Measurements from ENCODE around the gene FKBP1A.
"Not testable (repeated sequence)": the region's sequence is repeated elsewhere in the genome, so short reads cannot be mapped to it uniquely, and the experiment has no call there.

The FKBP1A gene

DNA sequence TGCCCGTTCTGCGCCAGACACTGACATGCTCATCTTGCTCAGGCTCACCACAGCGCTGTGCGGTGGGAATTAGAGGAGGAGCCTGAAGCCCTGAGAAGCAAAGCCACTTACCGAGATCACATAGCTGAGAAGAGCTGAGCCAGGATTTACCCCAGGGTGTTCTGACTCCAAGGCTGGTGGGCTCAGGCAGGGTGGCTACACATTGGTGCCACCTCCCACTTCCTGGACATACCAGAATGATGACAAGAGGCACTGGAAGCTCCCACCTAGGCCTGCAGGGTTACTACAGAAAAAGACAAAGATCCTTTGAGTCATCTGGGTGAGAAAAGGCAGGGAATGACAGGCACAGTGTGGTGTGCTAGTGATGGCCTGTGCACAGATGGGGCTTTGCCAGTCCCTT is 24.4 kb upstream of the FKBP1A start:
- no peak for DNase-seq (ENCODE audit: low read depth)

DNA sequence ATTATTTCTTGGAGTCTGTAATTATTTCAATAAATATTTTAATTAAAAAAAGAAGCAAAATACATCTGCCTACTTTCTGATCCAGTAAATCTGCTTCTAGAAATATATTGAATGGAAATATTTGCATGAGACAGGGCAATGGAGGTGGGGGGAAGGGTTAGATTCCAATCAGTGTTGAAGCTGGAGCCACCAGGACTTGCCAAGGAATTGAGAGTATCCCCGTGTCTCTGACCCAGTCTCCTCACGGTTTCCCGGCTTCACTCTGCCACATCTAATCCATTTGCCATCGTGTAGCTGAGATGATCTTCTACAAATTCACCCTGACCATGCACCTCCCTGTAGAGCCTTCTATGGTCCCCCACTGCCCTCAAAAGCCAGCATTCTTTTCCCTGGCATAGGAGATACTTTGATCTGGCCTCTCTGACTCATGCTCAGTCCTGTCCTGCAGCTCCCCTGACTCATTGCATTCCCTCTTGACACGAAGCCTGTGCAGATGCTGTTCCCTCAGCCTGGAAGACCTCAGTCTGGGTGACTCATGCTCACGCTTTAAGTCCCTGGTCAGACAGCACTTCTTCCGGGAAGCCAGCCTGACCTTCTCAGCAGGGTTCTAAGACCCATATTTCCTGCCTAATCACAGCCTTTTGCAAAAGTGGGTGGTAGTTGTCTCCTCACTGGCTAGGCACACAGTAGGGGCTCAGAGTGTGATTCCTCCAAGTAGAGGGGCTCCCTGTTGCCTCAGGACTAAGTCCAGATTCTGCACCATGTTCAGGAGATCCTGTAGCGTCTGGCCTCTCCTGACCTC is 23.0 kb upstream of the FKBP1A start:
- no peak for DNase-seq (ENCODE audit: low read depth)

DNA sequence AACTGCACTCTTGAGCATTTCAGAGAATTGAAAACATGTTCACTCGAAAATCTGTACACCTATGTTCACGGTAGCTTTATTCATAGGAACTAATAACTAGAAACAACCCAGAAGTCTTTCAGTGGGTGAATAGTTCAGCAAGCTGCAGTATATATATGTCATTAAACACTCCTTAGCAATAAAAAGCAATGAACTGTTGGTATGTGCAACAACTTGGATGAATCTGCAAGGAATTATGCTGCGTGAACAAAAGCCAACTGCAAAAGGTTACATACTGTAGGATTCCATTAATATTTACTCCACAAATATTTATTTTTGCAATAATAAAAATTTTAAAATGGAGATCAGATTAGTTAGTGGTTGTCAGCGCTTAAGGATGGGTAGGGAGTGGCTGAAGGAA is 22.1 kb upstream of the FKBP1A start:
- no peak for DNase-seq (ENCODE audit: low read depth)

DNA sequence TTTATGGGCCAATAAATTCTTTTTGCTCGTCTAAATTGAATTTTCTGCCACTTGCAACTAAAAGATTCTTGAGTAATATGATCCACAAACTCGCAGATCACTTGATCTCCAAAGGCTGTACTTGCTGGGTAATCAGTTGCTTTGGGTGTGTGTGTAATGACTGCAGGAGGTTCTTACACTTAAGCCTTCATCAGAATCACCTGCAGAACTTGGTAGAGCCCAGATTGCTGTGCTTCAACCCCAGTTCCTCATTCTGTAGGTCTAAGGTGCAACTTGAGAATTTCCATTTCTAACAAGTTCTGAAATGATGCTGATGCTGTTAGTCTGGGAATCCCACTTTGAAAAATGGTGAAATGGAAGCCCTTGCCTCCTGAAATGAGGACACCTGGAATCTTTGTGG is 12.9 kb upstream of the FKBP1A start:
- DNase-seq (ENCODE audit: low read depth), result no peak

DNA sequence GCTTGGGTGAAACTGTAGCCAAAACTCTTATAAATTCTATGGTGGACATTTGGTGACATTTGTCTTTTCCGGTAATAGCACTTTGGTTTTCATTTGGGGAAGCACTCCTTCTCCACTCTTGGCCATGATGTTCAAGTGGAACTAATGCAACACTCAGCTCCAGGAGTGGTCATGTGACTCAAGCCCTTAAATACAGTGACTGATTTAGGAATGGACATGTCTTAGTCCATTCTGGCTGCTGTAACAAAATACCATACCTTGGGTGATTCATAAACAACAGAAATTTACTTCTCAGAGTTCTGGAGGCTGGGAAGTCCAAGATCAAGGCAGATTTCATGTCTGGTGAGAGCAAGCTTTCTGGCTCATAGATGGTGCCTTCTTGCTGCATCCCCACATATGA is 10.8 kb upstream of the FKBP1A start:
- DNase-seq (ENCODE audit: low read depth), result no peak

DNA sequence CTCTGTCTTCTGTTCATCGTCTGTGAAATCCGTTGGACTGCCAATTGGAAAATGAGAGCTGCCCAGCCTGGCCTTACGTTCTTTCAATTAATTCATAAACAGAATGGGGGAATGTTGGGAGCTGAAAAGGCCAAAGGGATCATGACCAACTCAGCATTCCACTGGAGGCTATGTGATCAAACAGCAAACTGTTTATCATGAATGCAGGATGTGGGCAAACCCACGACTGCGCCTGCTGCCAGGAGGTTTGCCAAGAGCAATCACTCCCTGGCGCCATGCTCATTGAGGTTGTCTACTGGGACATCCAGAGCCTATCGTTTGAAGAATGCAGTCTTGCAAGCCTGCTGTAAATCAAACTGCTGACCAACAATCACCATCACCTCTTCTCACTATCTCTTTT is 9.3 kb upstream of the FKBP1A start:
- no peak for DNase-seq (ENCODE audit: low read depth)

DNA sequence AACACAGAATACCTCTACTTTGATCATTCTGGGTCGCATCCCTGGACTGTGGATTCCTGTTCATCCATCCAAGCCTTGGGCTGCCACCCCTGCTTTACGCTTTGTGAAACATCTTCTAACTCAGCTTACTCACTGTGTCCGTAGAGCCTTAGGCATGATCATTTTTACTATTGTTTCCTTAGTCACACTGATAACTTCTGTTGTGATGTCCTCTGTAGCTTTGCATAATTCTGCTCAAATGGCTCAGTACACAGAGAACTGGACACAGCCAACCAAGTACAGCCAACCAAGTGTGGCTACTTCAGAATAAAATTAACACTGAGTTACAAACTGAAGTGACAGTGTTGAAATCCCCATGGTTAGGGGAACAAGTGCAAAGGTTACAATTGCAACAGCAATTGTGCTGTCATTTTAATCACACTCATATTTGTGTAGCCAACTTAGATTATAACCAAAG is 8.6 kb upstream of the FKBP1A start:
- no peak for DNase-seq (ENCODE audit: low read depth)

DNA sequence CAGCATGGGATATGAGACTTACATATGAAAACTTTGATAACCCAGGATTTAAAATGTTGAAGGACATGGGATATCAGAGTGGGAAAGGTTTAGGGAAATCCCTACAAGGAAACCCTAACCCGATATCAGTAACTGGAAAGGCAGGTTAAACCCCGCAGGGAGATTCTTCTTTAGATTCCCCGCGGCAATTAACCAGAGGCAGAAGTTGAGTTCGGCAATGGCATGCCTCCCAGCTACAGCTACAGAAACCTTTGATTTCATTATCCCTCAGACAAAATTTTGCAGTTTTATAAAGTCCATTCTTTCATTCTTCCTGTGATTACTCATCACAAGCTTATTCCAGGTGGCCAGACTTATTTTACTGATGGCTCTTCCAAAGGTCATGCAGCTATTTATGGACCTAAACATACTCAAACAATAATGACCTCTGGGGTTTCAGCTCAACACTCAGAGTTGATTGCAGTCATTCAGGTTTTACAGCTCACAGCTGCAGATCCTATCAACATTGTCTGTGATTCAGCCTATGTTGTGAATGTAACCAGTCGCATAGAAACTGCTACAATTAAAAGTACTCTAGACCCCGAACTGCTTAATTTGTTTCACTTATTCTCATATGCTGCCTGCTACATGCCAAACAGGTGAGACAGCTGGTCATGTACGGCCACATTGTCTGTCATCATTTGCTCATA is 7.0 kb upstream of the FKBP1A start:
- DNase-seq (ENCODE audit: low read depth), result not testable (repeated sequence)

DNA sequence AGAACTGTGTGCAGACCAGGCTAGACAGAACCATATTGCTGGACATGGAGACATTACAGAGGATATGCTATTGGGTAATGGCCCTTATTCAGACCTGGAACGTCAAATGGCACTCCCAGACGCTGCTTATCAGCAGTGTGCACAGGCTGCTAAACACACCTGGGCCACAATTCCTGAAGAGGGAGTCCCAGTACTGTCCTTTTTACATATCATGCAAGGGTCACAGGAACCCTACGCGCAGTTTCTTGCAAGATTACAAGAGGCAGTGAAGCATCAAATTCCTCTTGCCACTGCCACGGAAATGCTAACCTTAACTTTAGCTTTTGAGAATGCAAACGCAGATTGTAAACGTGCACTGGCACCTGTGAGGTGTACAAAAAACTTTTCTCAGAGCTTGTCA is 5.3 kb upstream of the FKBP1A start:
- not testable (repeated sequence) for DNase-seq (ENCODE audit: low read depth)

DNA sequence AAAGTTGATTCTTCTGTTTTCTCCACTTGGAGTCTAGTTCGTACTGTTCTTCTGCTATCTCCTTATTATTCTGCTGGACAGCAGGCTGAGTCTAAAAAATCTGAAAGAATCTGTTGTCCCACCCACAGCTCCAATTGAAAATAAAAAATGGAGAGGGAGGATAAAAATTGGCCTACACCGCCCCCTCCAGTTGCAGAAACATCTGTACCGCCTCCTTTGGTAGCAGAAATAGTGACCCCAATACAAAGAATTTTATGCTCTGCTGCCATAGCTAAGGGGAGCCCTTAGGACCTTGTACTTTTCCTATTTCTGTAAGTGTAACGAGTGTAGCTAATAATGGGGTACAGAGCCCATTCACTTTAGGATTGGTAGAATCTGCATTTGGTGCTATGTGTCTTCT is 4.9 kb upstream of the FKBP1A start:
- DNase-seq (ENCODE audit: low read depth), result no peak

DNA sequence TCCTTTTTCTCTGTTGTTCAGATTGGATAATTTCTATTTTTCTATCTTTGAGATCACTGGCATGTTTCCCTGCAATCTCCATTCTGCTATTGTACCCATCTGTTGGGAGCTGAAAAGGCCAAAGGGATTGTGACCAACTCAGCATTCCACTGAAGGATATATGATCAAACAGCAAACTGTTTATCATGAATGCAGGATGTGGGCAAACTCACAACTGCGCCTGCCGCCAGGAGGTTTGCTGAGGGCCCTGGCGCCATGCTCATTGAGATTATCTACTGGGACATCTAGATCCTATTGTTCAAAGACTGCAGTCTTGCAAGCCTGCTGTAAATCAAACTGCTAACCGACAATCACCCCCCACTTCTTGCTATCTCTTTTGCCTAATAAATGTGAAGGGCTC is 3.8 kb upstream of the FKBP1A start:
- DNase-seq (ENCODE audit: low read depth), result no peak

DNA sequence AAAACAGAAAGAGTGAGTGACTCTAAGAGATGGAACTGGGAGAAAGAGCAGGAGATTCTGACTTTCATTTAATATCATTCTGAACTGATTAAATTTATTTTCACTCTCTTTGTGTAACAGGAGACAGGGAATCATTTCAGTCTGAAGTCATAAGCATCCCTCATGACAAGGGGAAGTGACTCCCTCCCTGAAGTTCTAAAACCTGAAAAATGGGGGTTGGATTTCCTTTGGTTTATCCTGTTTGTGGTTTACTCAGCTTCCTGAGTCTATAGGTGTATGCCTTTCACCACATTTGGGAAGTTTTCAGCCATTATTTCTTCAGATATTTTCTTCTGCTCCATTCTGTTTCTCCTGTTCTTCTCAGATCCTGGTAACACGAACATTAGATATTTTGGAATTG is 3.4 kb upstream of the FKBP1A start:
- no peak for DNase-seq (ENCODE audit: low read depth)

DNA sequence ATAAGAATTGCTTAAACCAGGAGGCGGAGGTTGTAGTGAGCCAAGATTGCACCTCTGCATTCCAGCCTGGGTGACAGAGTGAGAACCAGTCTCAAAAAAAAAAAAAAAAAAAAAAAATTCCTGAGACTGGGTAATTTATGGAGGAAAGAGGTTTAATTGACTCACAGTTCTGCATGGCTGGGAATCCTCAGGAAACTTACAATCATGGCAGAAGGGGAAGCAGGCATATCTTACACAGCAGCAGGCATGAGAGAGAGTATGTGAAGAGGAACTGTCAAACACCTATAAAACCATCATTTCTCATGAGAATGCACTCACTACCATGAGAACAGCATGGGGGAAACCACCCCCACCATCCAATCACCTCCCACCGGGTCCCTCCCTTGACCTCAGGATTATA is 1.8 kb upstream of the FKBP1A start:
- no peak for DNase-seq (ENCODE audit: low read depth)

DNA sequence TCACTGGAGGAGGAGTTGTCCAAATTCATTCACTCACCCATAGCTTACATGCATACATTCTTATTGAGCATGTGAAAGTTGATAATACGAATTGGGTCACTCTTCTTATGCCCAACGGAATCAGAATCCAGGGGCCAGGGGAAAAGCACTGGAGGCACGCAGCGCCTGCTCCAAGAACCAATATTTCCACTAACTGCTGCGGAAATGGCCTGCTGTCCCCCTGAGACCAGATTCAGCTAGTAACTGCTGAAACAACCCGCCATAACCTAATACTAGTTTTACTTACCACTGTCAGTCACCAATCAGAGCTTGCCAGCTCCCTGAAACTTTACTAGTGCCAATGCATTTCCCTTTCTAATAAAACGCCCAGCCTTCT is 641 bp upstream of the FKBP1A start:
- DNase-seq (ENCODE audit: low read depth), result no peak

DNA sequence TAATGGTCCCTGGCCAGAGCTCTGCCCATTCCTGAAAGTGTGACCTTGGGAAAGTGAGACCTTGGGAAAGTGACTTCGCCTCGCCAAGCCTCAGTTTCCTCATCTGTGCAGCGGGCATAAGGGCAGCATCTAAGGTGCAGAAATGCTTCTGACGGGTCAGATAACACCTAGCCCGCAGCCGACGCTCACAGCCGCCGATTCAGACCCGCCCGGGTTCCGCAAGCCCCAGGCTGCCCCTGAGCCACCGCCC is 486 bp downstream of the FKBP1A start:
- no peak for DNase-seq (ENCODE audit: low read depth)

DNA sequence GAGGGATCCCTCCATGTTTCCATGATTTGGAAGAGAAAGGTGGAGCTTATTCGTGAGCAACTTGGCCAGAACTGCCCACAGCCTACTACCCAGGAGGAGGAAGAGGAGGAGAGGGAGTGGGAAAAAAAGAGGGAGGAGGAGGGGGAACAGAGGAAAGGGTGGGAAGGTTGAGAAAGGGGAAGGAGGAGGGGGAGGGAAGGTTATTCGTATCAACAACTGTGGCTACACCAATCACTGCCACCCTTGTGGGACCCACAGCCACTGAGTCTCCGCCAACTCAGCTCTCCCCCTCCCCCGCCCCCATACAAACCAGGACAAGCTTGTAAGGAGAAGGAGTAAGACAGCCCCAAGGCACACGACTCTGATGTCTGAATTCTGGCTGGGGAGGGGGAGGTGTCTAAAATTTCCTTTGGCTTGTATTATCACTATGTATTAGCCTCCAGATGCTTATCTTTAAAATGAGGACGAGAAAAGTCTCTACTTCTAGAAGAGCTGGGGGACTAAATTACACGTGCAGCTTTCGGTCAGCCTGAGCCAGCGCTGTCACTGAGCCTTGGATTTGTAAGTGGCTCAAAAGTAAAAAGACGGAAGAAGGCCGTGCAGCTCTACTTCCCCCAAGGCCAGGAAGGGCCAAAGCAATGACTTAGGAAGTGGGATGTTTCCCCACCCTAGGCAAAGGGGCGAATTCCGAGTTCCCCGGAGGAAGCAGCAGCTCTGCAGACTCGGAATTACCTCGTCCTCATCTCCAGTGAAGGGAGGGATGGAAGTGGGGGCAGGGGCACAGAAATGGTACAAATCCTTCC is 1.0 kb downstream of the FKBP1A start:
- DNase-seq (ENCODE audit: low read depth), result no peak

DNA sequence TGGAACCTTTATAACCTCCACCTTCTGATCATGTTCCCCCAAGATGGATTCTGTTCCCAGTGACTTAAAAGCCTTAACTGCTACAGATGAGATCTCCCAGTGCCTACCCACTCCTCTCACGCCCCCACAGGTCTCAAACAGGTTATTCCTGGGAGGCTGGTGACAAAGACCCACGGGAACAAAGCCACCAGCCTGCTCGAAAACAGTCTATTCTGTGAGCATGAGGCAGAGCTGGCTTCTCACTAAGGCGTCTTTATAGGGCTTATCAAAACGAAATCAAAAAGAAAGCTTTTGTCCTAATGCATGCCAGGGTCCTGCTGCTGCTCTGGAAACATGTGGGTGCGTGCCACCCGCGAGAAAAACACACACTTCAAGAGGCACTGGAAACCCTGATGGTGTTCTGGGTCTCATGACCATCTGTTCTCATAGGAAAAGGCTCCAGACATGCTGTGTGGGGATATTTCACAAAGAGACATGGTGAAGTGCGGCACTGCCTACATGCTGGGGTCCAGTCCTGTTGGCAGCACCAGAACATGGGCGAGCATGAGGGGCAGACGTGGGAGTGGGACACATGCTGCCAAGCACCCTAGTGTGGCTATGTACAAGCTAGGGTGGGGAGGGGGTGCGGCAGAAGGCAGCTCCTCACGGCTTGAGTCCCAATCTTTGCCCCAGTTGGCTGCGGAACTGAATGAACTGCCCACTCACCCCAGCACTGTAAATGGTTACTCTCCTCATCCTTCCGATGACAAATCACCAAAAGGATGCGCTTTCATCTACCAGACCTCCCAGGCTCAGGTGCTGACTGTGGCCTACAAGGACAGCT is 2.1 kb downstream of the FKBP1A start:
- no peak for DNase-seq (ENCODE audit: low read depth)

DNA sequence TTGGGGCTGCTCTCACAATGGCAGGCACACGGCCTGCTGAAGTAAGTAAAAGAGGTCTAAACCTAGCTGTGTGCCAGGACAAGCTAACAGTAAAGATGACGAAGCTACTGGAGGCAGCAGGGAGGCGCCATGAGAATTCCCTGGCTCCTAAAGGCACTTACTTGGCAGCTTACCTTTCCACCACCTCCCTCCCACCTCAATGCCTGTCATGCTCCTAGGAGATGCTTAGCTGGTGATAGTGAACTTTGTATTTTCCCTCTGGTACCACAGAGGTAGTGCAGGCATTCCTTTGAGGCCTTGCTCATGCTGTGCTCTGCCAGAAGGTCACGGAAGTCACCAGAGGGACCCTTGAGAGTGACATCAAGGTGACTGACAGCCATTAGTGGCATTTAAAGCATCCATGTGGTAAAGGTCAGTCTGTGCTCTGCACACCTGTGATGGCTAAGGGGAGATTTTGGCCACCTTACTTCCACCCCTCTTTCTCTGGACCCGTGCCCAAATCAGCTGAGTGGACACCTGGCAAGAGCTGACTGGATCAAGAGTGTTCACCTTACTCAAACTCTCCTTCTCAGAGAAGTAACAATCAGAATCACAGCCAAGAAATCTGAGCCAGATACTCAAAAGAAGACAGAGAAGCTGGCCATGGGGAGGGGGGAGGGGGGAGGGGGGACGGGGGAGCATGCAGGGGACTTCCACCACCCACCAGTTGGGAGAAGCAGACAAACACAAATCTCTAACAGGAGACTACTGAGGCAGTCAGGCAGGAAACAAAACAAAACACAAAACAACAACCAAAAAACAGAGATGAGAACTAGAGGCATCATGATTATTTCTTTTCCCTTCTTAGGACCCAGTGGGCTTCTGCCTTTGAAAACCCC is 2.9 kb downstream of the FKBP1A start:
- no peak for DNase-seq (ENCODE audit: low read depth)

DNA sequence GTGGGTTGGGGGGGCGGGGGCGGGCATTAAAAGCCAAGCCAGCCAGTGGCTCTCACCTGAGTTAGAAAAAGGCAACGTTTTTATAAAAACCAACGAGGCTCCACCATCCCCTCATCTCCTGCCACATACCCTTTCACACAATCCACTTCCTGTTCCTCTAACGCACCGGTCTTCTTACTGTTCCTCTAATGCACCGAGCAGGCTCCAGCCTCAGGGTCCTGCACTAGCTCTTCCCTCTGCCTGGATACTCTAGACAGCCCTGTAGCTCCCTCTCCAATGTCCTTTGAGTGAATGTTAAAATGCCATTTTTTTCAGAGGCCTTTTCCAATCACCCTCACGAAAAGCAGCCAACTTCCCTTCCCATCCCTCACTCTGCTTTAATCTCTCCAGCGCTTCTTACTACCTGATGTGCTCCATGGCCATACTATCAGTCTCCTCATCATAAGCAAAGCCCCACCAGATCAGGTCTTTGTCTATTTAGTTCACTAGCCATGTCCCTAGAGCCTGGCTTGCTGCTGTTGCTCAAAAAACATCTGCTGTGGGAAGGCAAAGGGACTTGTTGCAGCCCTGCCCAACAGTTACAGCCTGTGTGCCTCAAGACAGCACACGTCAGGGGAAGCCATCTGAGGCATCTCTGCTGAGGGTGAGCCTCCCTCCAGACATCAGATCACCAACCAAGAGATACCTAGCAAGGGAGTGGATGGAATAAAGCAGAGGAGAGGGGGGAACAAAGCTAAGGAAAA is 3.9 kb downstream of the FKBP1A start:
- no peak for DNase-seq (ENCODE audit: low read depth)

DNA sequence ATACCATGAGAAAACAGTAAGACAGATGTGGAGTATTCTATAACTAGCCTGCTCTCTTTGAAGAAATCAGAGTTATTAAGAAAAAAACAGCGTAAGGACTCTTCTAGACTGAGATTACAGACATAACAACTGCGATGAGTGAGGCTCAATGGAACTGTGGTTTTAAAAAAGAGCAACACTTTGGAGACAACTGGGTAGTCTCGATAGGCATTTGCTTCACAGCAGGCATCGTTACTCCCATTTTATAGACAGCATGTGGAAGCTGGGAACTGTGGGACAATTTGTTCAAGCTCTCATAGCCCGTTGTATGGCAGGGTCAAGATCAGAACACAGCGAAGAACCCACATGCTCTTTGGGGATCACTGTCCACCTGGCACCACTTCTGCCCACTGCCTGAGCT is 4.6 kb downstream of the FKBP1A start:
- DNase-seq (ENCODE audit: low read depth), result no peak

DNA sequence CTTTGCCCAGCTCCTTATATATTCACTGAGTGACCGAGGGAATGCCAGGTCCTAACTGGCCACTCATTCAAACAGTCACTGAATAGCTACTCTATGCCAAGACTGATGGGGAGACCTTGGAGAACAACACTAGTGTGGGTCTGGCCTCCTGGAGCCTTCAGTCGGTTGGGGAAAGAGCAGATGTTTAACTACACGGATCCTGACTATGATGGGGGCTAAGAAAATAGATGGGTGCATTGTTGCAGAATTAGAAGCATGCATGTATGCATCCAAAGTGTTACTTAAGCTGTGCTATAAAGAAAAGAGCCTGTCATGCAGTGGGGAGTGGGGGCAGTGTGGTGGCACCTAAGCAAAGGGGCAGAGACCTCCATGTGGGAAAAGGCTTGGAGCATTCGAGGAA is 6.5 kb downstream of the FKBP1A start:
- no peak for DNase-seq (ENCODE audit: low read depth)
